GM12891 (cell line): ENCODE data around the gene KRI1.

ENCODE experiments used
- POLR2A ChIP-seq: IDR thresholded peaks from 2 replicates; pipeline ENCODE4 v1.6.1; 2011; ENCODE audit warnings: low read depth, low read length, control low read depth
- POLR2AphosphoS5 ChIP-seq: IDR thresholded peaks from 2 replicates; pipeline ENCODE4 v1.6.1; 2011; ENCODE audit warnings: low read depth, low read length, control low read depth
- TAF1 ChIP-seq: IDR thresholded peaks from 2 replicates; pipeline ENCODE4 v1.6.1; 2011; ENCODE audit warnings: low read depth, low read length, control low read depth

GRCh38 chr19:10612499-10613119 lies 46.8 kb upstream of the KRI1 start:
- TF ChIP-seq POLR2AphosphoS5 (no peak), POLR2A (no peak), TAF1 (no peak)
